Right lobe of liver (tissue), 4 donors: ENCODE results near the gene ZNF487.

Source experiments
- CTCF ChIP-seq, 4 donors: fragments of 200-600 bp in 3 of 4; fragments of 450-650 bp in 1 of 4; IDR thresholded peaks; one replicate each; pipeline versions ENCODE4 v1.5.1 to v1.8.0; 2016 to 2022; ENCODE audit warnings: antibody characterized with exemption in 4 of 4, mild to moderate bottlenecking in 2 of 4
- POLR2A ChIP-seq: fragments of 450-650 bp; IDR thresholded peaks from one replicate; pipeline ENCODE4 v1.6.1; 2017; ENCODE audit warnings: antibody characterized with exemption, mild to moderate bottlenecking
- donor health status: DM: no; HTN: no; CAD: no.
- donor health status: DM: no; HTN: no; CAD: no.
- donor health status: DM: no; HTN: yes; CAD: no.

GRCh38 chr10:43390333-43390732 is 46.6 kb upstream of the ZNF487 start:
- TF ChIP-seq POLR2A (no peak), CTCF (IDR thresholded peaks at IDR 0.05) (no peak)
